ENCODE data around the gene KAT8. TPM values are rescaled to one million over a fixed set of nuclear protein-coding genes. Genes with fewer than 3 reads are reported as not detected.

Gene KAT8
- total and polyA plus RNA-seq, 9 of the 15 experiments (the other 6 are each of a cell fraction or from before 2014, with no cell fraction given) = 10.0 to 98.5 (median 76.4) TPM

- H3K9ac ChIP-seq (ENCODE audit: insufficient read depth in 1 of 2, low read depth in 2 of 2, low read length in 2 of 2) = no peak overlapping the region
- no peaks in the 10 kb centered on the region for H3K27me3 ChIP-seq (ENCODE audit: control insufficient read depth in 2 of 2, insufficient read depth in 2 of 2, low read length in 2 of 2)
- H3K4me3 ChIP-seq = no peak overlapping the region
- DNase-seq (ENCODE audit: extremely low read depth in 1 of 4, low spot score in 3 of 4) (no peak), ATAC-seq (no peak), FAIRE-seq (no peak)
- BruUV-seq (replicated peaks) = no TSS peak
- no peak overlapping the region for H3K27ac ChIP-seq (ENCODE audit: extremely low read depth, low read depth, low read length)
- intact Hi-C loops (cut with micrococcal nuclease) = no loop called here
- no peaks in the 10 kb centered on the region for H3K79me2 ChIP-seq (ENCODE audit: control insufficient read depth, insufficient read depth, low read length)
- no peaks in the 10 kb centered on the region for H3K9me1 ChIP-seq (ENCODE audit: control insufficient read depth, insufficient read depth, low read length)
- H3K4me2 ChIP-seq (ENCODE audit: insufficient read depth, low read length) = no peak overlapping the region
- TF ChIP-seq RBFOX2 (IDR thresholded peaks at IDR 0.05; ENCODE audit: low read depth, low read length) (0 out of 2 replicates have a peak, but pooled peaks have one; percentile 27), ID3 (CRISPR knock-in tag; IDR thresholded peaks at IDR 0.05) (no peak), ID3 (tag; IDR thresholded peaks at IDR 0.05) (no peak)
- in situ Hi-C loops (cut with MboI) = no loop called here
- POLR2A ChIA-PET = interaction anchor here (0.9 to 2.4 kb wide), 4 partner anchors 9 to 51 kb away, joined by 3 to 9 read pairs (median 4); partner anchors contain the start of gene FUS
- H3K36me3 ChIP-seq (ENCODE audit: control insufficient read depth, insufficient read depth, low read length) = peaks cover 49% of the 10 kb centered on the region; the same call in 2 of the 3 replicates
- H3K9me3 ChIP-seq (replicated peaks; ENCODE audit: control insufficient read depth, insufficient read depth, low read depth, low read length) = no peaks in the 10 kb centered on the region
- H4K20me1 ChIP-seq (replicated peaks; ENCODE audit: control insufficient read depth, insufficient read depth, low read length) = no peaks in the 10 kb centered on the region
- CTCF ChIA-PET (ENCODE audit: low intra/inter-chr PET ratio) = no interaction called here
- no peak overlapping the region for H2AFZ ChIP-seq (ENCODE audit: low read depth, low read length)
- WGBS (ENCODE audit: insufficient coverage, low coverage, missing lambda C conversion rate) = 71% methylated on average over 5 of the region's 5 CpGs
- peaks cover 50 to 97% of the 10 kb centered on the region in 2 experiments for H3K4me1 ChIP-seq (replicated peaks in 1 of 2; ENCODE audit: control insufficient read depth in 2 of 2, insufficient read depth in 2 of 2, low read length in 2 of 2)
Observed at GRCh38 chr16:31131841-31132271, 14.4 kb downstream of the KAT8 start.

GRCh38 chr16:31132303-31132979, 15.0 kb downstream of the KAT8 start:
- ChIA-PET CTCF (ENCODE audit: low intra/inter-chr PET ratio) (no interaction called here), POLR2A (interaction anchor here (0.9 to 2.4 kb wide), 5 partner anchors 10 to 50 kb away, joined by 3 to 9 read pairs (median 5); partner anchors contain the start of gene FUS)
- FAIRE-seq = no peak
- Histone ChIP-seq H3K4me3 (no peak overlapping the region), H4K20me1 (replicated peaks; ENCODE audit: control insufficient read depth, insufficient read depth, low read length) (no peaks in the 10 kb centered on the region), H3K4me2 (ENCODE audit: insufficient read depth, low read length) (no peak overlapping the region), H2AFZ (ENCODE audit: low read depth, low read length) (no peak overlapping the region), H3K27ac (ENCODE audit: extremely low read depth, low read depth, low read length) (no peak overlapping the region), H3K9me1 (ENCODE audit: control insufficient read depth, insufficient read depth, low read length) (no peaks in the 10 kb centered on the region), H3K27me3 (ENCODE audit: control insufficient read depth in 2 of 2, insufficient read depth in 2 of 2, low read length in 2 of 2) (no peaks in the 10 kb centered on the region), H3K4me1 (replicated peaks in 1 of 2; ENCODE audit: control insufficient read depth in 2 of 2, insufficient read depth in 2 of 2, low read length in 2 of 2) (peaks cover 50 to 92% of the 10 kb centered on the region in 2 experiments), H3K9ac (ENCODE audit: insufficient read depth in 1 of 2, low read depth in 2 of 2, low read length in 2 of 2) (0 out of 4 replicates have a peak overlapping the region, but pooled peaks of 1 of the 2 experiments have one; percentile 50), H3K9me3 (replicated peaks; ENCODE audit: control insufficient read depth, insufficient read depth, low read depth, low read length) (no peaks in the 10 kb centered on the region), H3K36me3 (ENCODE audit: control insufficient read depth, insufficient read depth, low read length) (peaks cover 43% of the 10 kb centered on the region; the same call in 2 of the 3 replicates), H3K79me2 (ENCODE audit: control insufficient read depth, insufficient read depth, low read length) (no peaks in the 10 kb centered on the region)
- no peak for ATAC-seq
- intact Hi-C loops (cut with micrococcal nuclease) = no loop called here
- whole genome bisulfite sequencing (ENCODE audit: insufficient coverage, low coverage, missing lambda C conversion rate) = 81% methylated on average over 19 of the region's 20 CpGs
- DNase-seq (ENCODE audit: extremely low read depth in 1 of 4, low spot score in 3 of 4) = no peak
- in situ Hi-C loops (cut with MboI) = no loop called here
- BruUV-seq (replicated peaks) = no TSS peak
- TF ChIP-seq ZNF280A (IDR thresholded peaks at IDR 0.05; ENCODE audit: low read depth, partially characterized antibody) (no peak), POLR2G (IDR thresholded peaks at IDR 0.05; ENCODE audit: low read depth, low read length) (peak; percentile 70), CREB5 (CRISPR knock-in tag; IDR thresholded peaks at IDR 0.05) (no peak), ZNF133 (CRISPR knock-in tag; IDR thresholded peaks at IDR 0.05) (no peak), THAP12 (CRISPR knock-in tag; IDR thresholded peaks at IDR 0.05) (no peak)
